Transverse colon (tissue), 3 donors: Measurements from ENCODE around the gene OGA.

Source experiments
- CTCF ChIP-seq, 5 experiments: fragments of 200-600 bp in 3 of 5; fragments of 450-650 bp in 2 of 5; sonication (generic) in 3 of 5; IDR thresholded peaks; 1 replicate in 2 of 5; 2 replicates in 3 of 5; pipeline ENCODE4 v1.5.1; 2016 to 2017; ENCODE audit warnings: antibody characterized with exemption in 5 of 5, inconsistent platforms in 3 of 5, mild to moderate bottlenecking in 2 of 5, moderate library complexity in 1 of 5
- EP300 ChIP-seq: sonication (generic); formaldehyde crosslinking; IDR thresholded peaks from one replicate; pipeline ENCODE4 v1.6.1; 2017; ENCODE audit warnings: antibody characterized with exemption, low read depth
- POLR2A ChIP-seq: fragments of 450-650 bp; IDR thresholded peaks from one replicate; pipeline ENCODE4 v1.6.1; 2016; ENCODE audit warnings: antibody characterized with exemption, mild to moderate bottlenecking, moderate library complexity

GRCh38 chr10:101781655-101781983 lies 36.6 kb downstream of the OGA start:
- no peak for TF ChIP-seq EP300
- no peak for TF ChIP-seq CTCF (IDR thresholded peaks at IDR 0.05)
- TF ChIP-seq POLR2A = no peak
